Measurements from ENCODE around the gene THSD7B. TPM values are rescaled to one million over a fixed set of nuclear protein-coding genes. Genes with fewer than 3 reads are reported as not detected.

THSD7B gene
- total RNA-seq, 2 experiments from 2014 or later, result not detected

DNA sequence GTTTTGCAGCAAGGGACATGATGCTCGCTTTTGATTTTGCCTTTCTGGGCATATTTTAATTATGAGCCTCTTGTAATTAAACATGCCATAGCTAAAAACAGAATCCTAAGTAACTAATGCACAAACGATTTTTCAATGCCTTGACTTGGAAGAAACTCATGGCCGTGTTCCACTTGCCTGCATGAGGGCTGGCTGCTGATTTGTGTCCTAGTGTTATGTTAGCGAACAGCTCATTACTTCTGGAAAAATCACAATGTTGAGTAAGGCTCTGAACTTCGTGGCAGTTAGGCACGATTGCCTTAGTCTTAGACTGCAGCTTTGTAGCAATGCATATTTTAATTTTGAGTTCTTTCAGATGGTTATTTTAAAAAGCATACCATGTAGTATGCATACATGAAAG is 4.5 kb downstream of the THSD7B start:
- DNase-seq, result no peak
- Mint-ChIP-seq H3K4me1 (ENCODE audit: low read depth) (peaks cover 6% of the 10 kb centered on the region), H3K27ac (no peak overlapping the region), H3K36me3 (ENCODE audit: low read depth) (no peaks in the 10 kb centered on the region), H3K27me3 (ENCODE audit: low read depth) (peaks cover 28% of the 10 kb centered on the region), H3K4me3 (no peak overlapping the region), H3K9me3 (no peaks in the 10 kb centered on the region)
- intact Hi-C loops (cut with micrococcal nuclease), result no loop called here
- CTCF ChIA-PET, result no interaction called here

DNA sequence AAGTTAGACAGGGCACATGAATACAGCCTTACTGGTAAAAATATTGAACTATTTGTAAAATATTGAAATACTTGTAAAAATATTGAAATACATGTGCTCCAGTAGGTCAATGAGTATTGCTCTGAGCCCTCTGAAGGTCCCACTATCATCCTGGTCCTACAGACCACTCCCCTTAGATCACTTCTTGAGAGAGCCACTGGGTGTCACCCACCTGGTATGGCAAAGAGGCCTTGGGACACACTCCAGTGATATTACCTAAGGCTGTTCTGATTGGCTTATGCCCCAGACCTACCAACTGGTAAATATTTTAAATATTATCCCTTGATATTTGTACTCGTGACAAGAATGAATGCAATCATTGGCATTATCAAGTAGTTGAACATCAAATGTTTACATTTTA is 5.0 kb downstream of the THSD7B start:
- intact Hi-C loops (cut with micrococcal nuclease), result no loop called here
- no peak for DNase-seq
- CTCF ChIA-PET, result no interaction called here
- peaks cover 5% of the 10 kb centered on the region for H3K4me1 Mint-ChIP-seq (ENCODE audit: low read depth)
- no peaks in the 10 kb centered on the region for H3K36me3 Mint-ChIP-seq (ENCODE audit: low read depth)
- no peaks in the 10 kb centered on the region for H3K9me3 Mint-ChIP-seq
- no peak overlapping the region for H3K4me3 Mint-ChIP-seq
- H3K27me3 Mint-ChIP-seq (ENCODE audit: low read depth), result peaks cover 24% of the 10 kb centered on the region
- H3K27ac Mint-ChIP-seq, result no peak overlapping the region

DNA sequence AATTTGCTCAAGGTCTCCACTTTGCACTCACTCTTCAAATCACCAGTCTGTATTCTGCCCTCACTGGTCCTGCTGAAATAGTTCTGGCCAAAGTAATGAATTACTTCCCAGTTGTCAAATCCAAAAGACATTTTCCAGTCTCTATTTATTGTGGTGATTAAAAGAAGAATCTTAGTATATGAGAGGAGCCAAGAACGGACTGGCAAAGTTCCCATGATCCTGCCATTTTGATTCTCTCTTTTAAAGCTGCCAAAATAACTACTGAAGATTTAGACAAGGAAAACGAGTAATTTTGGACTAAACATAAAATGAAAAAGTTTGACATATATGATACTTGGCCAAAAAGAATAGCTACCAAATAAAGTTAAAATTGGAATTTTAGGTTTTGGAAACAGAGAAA is 12.0 kb downstream of the THSD7B start:
- Mint-ChIP-seq H3K27me3 (ENCODE audit: low read depth) (peaks cover 10% of the 10 kb centered on the region), H3K4me3 (no peak overlapping the region), H3K4me1 (ENCODE audit: low read depth) (no peaks in the 10 kb centered on the region), H3K27ac (no peak overlapping the region), H3K9me3 (no peaks in the 10 kb centered on the region), H3K36me3 (ENCODE audit: low read depth) (no peaks in the 10 kb centered on the region)
- DNase-seq, result no peak
- CTCF ChIA-PET, result no interaction called here
- intact Hi-C loops (cut with micrococcal nuclease), result no loop called here

DNA sequence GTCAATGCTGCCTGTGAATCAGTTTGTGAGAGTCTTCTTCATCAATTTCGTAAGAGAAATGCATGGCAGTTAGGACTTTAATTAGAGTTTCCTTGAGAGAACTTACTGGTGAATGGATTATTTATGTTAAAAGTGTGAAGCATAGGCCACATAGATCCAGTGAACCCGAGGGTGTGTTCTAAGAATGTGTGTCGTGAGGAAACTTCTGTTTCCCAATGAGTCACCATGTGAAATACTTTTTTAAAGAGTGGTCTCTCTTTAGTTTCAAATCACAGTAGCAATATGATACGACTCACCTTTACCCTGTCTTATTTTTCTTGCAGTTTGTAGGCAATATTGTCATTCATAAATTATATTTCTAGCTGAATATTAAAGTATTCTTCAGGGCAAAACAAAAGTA is 18.5 kb downstream of the THSD7B start:
- H3K36me3 Mint-ChIP-seq (ENCODE audit: low read depth), result no peaks in the 10 kb centered on the region
- no peak for DNase-seq
- peaks cover 10% of the 10 kb centered on the region for H3K27me3 Mint-ChIP-seq (ENCODE audit: low read depth)
- H3K27ac Mint-ChIP-seq, result no peak overlapping the region
- no peaks in the 10 kb centered on the region for H3K9me3 Mint-ChIP-seq
- H3K4me3 Mint-ChIP-seq, result no peak overlapping the region
- intact Hi-C loops (cut with micrococcal nuclease), result no loop called here
- no peaks in the 10 kb centered on the region for H3K4me1 Mint-ChIP-seq (ENCODE audit: low read depth)
- CTCF ChIA-PET, result interaction anchor here (0.7 kb wide), 1 partner anchor 8 kb away, joined by 4 read pairs; no protein-coding TSS in a partner anchor

DNA sequence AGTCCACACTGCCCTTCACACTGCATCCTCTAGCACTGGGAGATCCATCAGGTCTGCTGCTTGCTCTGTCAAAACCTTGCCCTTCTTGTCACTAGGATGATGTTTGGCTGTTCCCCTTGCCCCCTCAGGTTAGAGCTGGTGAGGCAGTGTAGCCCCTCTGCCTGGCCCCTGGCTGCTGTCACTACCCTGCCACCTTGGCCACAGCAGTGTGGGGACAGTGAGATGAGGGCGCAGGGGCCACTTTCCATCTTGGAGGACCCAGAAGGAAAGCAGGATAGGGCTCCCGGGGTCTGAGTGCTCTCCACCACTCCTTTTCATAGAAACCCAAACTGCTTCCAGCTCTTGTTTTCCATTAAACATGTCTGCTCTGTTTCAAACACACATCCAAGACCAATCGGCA is 19.9 kb downstream of the THSD7B start:
- Mint-ChIP-seq H3K27me3 (ENCODE audit: low read depth) (peaks cover 5% of the 10 kb centered on the region), H3K9me3 (no peaks in the 10 kb centered on the region), H3K4me1 (ENCODE audit: low read depth) (no peaks in the 10 kb centered on the region), H3K27ac (no peak overlapping the region), H3K4me3 (no peak overlapping the region), H3K36me3 (ENCODE audit: low read depth) (no peaks in the 10 kb centered on the region)
- CTCF ChIA-PET, result no interaction called here
- intact Hi-C loops (cut with micrococcal nuclease), result no loop called here
- DNase-seq, result no peak

DNA sequence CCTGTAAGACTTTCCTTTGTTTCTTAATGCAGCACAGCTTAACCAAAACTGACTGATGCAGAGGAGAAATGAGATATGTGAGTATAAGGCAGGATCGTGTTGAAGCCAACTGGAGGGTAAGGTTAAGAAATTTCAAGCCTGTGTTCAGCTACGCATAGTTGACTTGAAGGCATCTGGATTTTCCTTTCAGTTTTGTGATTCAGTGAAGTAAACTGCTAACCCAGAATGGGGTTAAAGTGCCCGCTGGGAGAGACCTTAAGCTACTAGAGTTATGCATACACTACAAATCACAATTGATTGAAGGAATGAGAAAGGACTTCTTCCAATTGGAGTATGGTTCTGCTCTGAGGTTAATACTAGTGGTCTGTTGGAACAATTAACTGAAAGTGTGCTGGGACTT is 22.6 kb downstream of the THSD7B start:
- no peaks in the 10 kb centered on the region for H3K4me1 Mint-ChIP-seq (ENCODE audit: low read depth)
- CTCF ChIA-PET, result interaction anchor here (0.6 to 1.6 kb wide), 2 partner anchors 9 to 13 kb away, joined by 3 read pairs; no protein-coding TSS in a partner anchor
- no peak overlapping the region for H3K27ac Mint-ChIP-seq
- no peak for DNase-seq
- H3K27me3 Mint-ChIP-seq (ENCODE audit: low read depth), result no peaks in the 10 kb centered on the region
- H3K4me3 Mint-ChIP-seq, result no peak overlapping the region
- intact Hi-C loops (cut with micrococcal nuclease), result no loop called here
- H3K36me3 Mint-ChIP-seq (ENCODE audit: low read depth), result no peaks in the 10 kb centered on the region
- H3K9me3 Mint-ChIP-seq, result no peaks in the 10 kb centered on the region

DNA sequence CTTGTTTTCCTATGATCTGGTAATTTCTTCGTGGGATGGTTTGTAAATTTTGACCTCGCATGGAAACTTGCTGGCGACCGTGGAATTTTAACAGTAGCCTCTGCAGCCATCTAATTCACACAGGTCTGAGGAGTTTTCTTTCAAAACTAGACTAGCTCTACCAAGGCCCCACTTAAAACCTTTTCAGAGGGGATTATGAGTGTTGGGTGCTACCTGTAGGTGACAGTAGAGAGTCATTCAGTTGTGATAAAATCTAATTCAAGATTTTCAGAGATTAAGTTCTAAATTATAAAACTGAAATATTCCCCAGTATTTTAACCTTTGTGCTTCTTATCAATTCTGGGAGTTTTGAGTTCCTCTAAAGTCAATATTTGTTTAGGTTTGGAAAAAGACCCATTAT is 31.0 kb downstream of the THSD7B start:
- no peak for DNase-seq
- Mint-ChIP-seq H3K27me3 (ENCODE audit: low read depth) (peaks cover 1% of the 10 kb centered on the region), H3K9me3 (no peaks in the 10 kb centered on the region), H3K36me3 (ENCODE audit: low read depth) (no peaks in the 10 kb centered on the region), H3K27ac (no peak overlapping the region), H3K4me3 (no peak overlapping the region), H3K4me1 (ENCODE audit: low read depth) (no peaks in the 10 kb centered on the region)
- intact Hi-C loops (cut with micrococcal nuclease), result no loop called here
- CTCF ChIA-PET, result no interaction called here

DNA sequence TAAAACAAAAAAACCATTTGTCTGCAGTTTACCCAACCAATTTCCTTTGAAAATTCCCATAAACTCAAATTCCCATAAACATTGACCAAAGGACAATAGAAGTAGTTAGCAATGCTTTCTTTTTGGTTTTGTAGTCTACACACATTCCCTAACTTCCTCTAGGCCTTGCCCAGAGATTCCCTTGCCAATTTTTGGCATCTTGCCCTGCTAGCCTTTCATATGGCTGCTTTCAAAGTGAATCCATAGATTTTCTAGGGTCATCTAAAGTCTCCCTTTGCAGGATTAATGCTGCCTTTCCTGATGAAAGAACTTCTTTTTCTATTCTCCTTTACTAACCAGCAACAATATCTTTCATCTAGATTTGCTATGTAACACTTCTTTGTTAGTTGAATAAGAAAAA is 33.4 kb downstream of the THSD7B start:
- intact Hi-C loops (cut with micrococcal nuclease), result no loop called here
- Mint-ChIP-seq H3K27me3 (ENCODE audit: low read depth) (peaks cover 1% of the 10 kb centered on the region), H3K36me3 (ENCODE audit: low read depth) (no peaks in the 10 kb centered on the region), H3K27ac (no peak overlapping the region), H3K4me3 (no peak overlapping the region), H3K4me1 (ENCODE audit: low read depth) (no peaks in the 10 kb centered on the region), H3K9me3 (no peaks in the 10 kb centered on the region)
- CTCF ChIA-PET, result no interaction called here
- no peak for DNase-seq

DNA sequence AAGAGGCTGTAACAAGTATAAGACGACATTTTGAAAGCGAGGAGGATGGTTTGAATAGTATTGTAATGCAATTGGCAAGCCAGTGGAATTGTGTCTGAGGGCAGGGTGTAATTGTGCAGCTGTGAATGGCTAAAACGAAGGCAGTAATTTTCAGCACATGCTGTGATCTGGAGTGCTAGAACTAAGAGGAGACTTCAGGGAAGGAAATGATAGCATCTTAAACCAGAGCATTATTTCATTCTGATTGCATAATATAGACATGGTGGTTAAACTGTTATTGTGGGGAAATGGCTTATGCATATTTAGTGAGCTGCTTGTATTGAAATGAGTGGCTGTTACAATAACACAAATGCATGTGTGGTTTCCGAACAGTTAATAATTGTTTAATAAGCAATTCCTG is 36.3 kb downstream of the THSD7B start:
- no peak for DNase-seq
- peaks cover 1% of the 10 kb centered on the region for H3K27me3 Mint-ChIP-seq (ENCODE audit: low read depth)
- H3K9me3 Mint-ChIP-seq, result no peaks in the 10 kb centered on the region
- intact Hi-C loops (cut with micrococcal nuclease), result no loop called here
- CTCF ChIA-PET, result interaction anchor here (0.7 kb wide), 1 partner anchor 13 kb away, joined by 3 read pairs; no protein-coding TSS in a partner anchor
- no peak overlapping the region for H3K27ac Mint-ChIP-seq
- no peak overlapping the region for H3K4me3 Mint-ChIP-seq
- no peaks in the 10 kb centered on the region for H3K36me3 Mint-ChIP-seq (ENCODE audit: low read depth)
- H3K4me1 Mint-ChIP-seq (ENCODE audit: low read depth), result no peaks in the 10 kb centered on the region

DNA sequence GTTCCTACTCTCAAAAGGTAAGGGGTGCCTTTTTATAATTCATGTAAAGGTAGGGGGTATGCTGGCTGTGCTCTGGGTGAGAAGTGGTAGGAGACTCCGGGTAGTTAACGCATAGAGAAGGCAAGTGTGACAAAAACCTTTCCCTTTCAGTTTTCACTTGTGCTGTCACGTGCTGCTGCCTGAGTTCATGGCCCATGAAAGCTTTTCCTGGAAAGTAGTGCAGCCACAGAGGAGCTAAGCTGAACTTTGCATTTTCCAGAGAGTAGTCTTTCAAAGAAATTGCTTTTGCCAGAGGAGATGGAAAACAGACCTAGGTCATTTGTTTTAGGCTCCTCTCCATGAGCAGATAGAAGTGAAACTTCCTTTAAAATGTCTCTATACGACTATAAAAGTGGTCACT is 44.7 kb downstream of the THSD7B start:
- Mint-ChIP-seq H3K4me1 (ENCODE audit: low read depth) (no peaks in the 10 kb centered on the region), H3K27me3 (ENCODE audit: low read depth) (no peaks in the 10 kb centered on the region), H3K4me3 (no peak overlapping the region), H3K36me3 (ENCODE audit: low read depth) (no peaks in the 10 kb centered on the region), H3K9me3 (no peaks in the 10 kb centered on the region), H3K27ac (no peak overlapping the region)
- intact Hi-C loops (cut with micrococcal nuclease), result no loop called here
- CTCF ChIA-PET, result no interaction called here
- no peak for DNase-seq

DNA sequence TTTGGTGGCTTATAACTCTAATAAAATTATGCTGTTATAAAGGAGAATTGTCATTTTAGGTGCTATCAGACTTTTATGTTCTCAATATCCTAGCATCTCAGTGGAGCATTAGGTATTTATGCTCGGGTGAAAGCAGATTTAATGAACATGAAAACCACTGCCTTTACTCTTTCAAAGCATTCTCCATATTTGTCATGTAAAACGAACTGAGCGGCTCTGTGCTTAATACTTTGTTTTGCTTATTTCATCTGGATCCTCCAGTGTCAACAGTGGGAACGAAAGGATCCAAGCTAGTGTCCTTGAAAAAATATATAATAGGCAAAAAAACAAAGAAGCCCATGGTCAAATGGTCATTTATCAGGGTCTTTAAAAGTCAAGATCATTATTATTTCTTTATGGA is 53.5 kb downstream of the THSD7B start:
- Mint-ChIP-seq H3K4me3 (no peak overlapping the region), H3K4me1 (ENCODE audit: low read depth) (no peaks in the 10 kb centered on the region), H3K36me3 (ENCODE audit: low read depth) (no peaks in the 10 kb centered on the region), H3K27me3 (ENCODE audit: low read depth) (no peaks in the 10 kb centered on the region), H3K9me3 (no peaks in the 10 kb centered on the region), H3K27ac (no peak overlapping the region)
- intact Hi-C loops (cut with micrococcal nuclease), result no loop called here
- CTCF ChIA-PET, result no interaction called here
- DNase-seq, result no peak

DNA sequence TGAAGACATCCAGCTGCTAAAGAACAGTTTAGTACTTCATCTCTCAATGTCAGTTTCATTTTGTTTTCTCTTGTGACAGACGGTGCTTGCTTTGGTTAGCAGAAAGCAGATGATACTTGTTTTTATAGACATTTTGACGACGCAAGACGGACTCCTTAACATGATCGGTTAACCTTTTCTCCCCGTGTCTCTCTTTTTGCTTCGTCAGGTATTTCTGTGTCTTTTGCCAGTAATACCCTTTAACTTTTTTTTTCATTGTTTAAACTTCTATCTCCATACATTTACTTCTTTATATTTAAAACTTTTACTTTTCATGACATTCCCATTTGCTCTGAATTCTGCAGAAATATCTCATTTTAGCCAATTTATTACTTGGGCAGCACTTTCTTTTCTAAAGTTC is 57.9 kb downstream of the THSD7B start:
- no peaks in the 10 kb centered on the region for H3K36me3 Mint-ChIP-seq (ENCODE audit: low read depth)
- CTCF ChIA-PET, result no interaction called here
- no peak overlapping the region for H3K4me3 Mint-ChIP-seq
- intact Hi-C loops (cut with micrococcal nuclease), result no loop called here
- no peak overlapping the region for H3K27ac Mint-ChIP-seq
- no peaks in the 10 kb centered on the region for H3K9me3 Mint-ChIP-seq
- H3K4me1 Mint-ChIP-seq (ENCODE audit: low read depth), result no peaks in the 10 kb centered on the region
- no peaks in the 10 kb centered on the region for H3K27me3 Mint-ChIP-seq (ENCODE audit: low read depth)
- DNase-seq, result no peak

DNA sequence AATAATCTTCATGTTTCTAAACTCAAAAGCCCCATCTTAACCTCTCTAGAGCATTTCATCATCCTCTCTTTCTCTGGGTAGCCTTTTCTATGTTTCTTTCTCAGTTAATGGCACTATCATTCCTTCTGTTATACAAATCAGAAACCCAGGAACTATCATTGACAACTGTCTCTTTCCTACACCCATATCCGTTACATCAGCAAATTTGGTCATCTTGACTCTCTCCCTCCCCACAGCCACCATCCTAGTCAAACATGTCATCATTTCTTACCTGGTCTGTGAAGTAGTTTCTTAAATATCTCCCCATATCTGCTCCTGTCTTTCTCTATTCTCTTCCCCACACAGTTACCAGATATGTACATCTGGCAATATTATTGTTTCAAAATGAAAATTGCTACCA is 62.8 kb downstream of the THSD7B start:
- no peaks in the 10 kb centered on the region for H3K9me3 Mint-ChIP-seq
- DNase-seq, result no peak
- no peaks in the 10 kb centered on the region for H3K4me1 Mint-ChIP-seq (ENCODE audit: low read depth)
- CTCF ChIA-PET, result no interaction called here
- H3K27ac Mint-ChIP-seq, result no peak overlapping the region
- no peak overlapping the region for H3K4me3 Mint-ChIP-seq
- no peaks in the 10 kb centered on the region for H3K36me3 Mint-ChIP-seq (ENCODE audit: low read depth)
- intact Hi-C loops (cut with micrococcal nuclease), result no loop called here
- no peaks in the 10 kb centered on the region for H3K27me3 Mint-ChIP-seq (ENCODE audit: low read depth)

DNA sequence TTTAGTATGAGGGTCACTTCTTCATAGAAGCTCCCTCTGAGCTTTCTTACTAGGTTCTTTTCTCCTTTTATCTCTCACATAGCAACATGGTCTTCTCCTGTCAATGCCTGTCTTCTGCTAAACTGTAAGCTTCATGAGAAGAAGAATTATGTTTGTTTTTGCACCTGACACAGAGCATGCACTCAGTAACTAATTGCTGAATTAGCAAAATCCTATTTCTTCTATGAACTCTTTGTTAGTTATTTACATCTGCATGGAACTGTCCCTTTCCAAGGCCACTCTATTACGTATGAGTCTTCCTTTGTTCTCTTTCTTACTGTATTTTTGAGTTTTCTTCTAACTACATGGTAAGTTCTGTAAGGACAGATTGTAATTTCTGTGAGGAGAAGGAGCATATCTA is 63.4 kb downstream of the THSD7B start:
- Mint-ChIP-seq H3K27me3 (ENCODE audit: low read depth) (no peaks in the 10 kb centered on the region), H3K4me1 (ENCODE audit: low read depth) (no peaks in the 10 kb centered on the region), H3K36me3 (ENCODE audit: low read depth) (no peaks in the 10 kb centered on the region), H3K27ac (no peak overlapping the region), H3K9me3 (no peaks in the 10 kb centered on the region), H3K4me3 (no peak overlapping the region)
- CTCF ChIA-PET, result no interaction called here
- intact Hi-C loops (cut with micrococcal nuclease), result no loop called here
- no peak for DNase-seq

All from activated naive CD4-positive, alpha-beta T cell treated with anti-CD3 and anti-CD28 coated beads for 36 hours (primary cell).